ENCODE data around the gene PDLIM4. TPM values are rescaled to one million over a fixed set of nuclear protein-coding genes. Genes with fewer than 3 reads are reported as not detected.
A peak's percentile ranks its signal among the peaks of the same experiment; 100 is the strongest.

Gene PDLIM4
- total and polyA plus RNA-seq, 2 donors = 10.0 to 38.4 TPM

- Histone ChIP-seq H3K27me3 (ENCODE audit: control insufficient read depth in 2 of 2, insufficient read depth in 1 of 2, low read length in 1 of 2) (peaks cover 0 to 19% of the 10 kb centered on the region in 2 donors), H3K36me3 (ENCODE audit: control insufficient read depth in 2 of 2, insufficient read depth in 2 of 2, low read length in 1 of 2) (no peaks in the 10 kb centered on the region), H3K9me3 (ENCODE audit: control insufficient read depth in 2 of 2, insufficient read depth in 1 of 2, low read length in 1 of 2) (no peaks in the 10 kb centered on the region), H3K27ac (ENCODE audit: low read depth in 1 of 2, low read length in 1 of 2) (peak overlapping the region in 1 of 2 donors; percentile 30), H3K4me1 (ENCODE audit: control insufficient read depth in 2 of 2, insufficient read depth in 2 of 2, low read length in 2 of 2) (peaks cover 0 to 14% of the 10 kb centered on the region in 2 donors), H3K4me3 (ENCODE audit: low read length in 2 of 2) (no peak overlapping the region)
- no peak for DNase-seq (ENCODE audit: low read depth in 6 of 9, low spot score in 9 of 9)
- 77% methylated on average over 6 of the region's 6 CpGs for WGBS
Observed at GRCh38 chr5:132267931-132268768, 10.7 kb downstream of the PDLIM4 start.

GRCh38 chr5:132268769-132269551 is 11.5 kb downstream of the PDLIM4 start:
- Histone ChIP-seq H3K9me3 (ENCODE audit: control insufficient read depth in 2 of 2, insufficient read depth in 1 of 2, low read length in 1 of 2) (no peaks in the 10 kb centered on the region), H3K4me1 (ENCODE audit: control insufficient read depth in 2 of 2, insufficient read depth in 2 of 2, low read length in 2 of 2) (peaks cover 0 to 14% of the 10 kb centered on the region in 2 donors), H3K27ac (ENCODE audit: low read depth in 1 of 2, low read length in 1 of 2) (no peak overlapping the region), H3K36me3 (ENCODE audit: control insufficient read depth in 2 of 2, insufficient read depth in 2 of 2, low read length in 1 of 2) (no peaks in the 10 kb centered on the region), H3K27me3 (ENCODE audit: control insufficient read depth in 2 of 2, insufficient read depth in 1 of 2, low read length in 1 of 2) (peaks cover 0 to 19% of the 10 kb centered on the region in 2 donors), H3K4me3 (ENCODE audit: low read length in 2 of 2) (no peak overlapping the region)
- DNase-seq (ENCODE audit: low read depth in 6 of 9, low spot score in 9 of 9) = no peak
- 75% methylated on average over 8 of the region's 8 CpGs for WGBS

DNA sequence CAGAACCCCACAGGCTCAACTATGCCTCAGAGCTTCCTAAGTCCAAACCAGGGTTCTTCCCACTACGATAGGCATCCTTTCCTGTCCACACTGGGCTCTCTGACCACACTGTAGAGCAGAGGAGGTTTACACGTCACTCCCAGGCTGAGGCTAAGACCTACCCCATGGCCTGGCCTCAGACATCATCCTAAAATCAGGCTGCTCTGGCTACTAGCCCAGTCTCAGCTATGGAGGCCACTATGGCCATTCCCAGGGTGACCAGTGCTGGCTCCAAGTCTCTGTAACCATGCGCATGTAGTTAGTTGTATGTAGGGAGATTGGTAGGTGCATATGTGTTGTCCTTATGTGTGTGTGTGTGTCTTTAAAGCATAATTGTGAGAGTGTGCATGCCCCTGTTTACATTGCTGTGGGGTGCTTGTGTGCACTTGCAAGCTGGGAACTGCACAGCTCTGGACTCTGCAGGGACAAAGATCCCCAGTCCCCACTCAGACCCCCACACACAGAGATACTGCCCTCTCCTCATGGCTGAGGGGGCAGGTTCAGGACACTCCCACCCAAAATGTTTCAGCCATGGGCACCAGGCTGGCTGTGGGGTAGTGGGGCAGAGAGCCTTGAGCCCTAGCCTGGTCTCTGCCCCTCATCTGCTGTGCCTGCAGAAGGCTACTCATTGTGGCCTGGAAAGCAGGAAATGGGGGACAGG is 12.3 kb downstream of the PDLIM4 start:
- no peaks in the 10 kb centered on the region for H3K36me3 ChIP-seq (ENCODE audit: control insufficient read depth in 2 of 2, insufficient read depth in 2 of 2, low read length in 1 of 2)
- peaks cover 0 to 19% of the 10 kb centered on the region in 2 donors for H3K27me3 ChIP-seq (ENCODE audit: control insufficient read depth in 2 of 2, insufficient read depth in 1 of 2, low read length in 1 of 2)
- H3K9me3 ChIP-seq (ENCODE audit: control insufficient read depth in 2 of 2, insufficient read depth in 1 of 2, low read length in 1 of 2) = no peaks in the 10 kb centered on the region
- no peak for DNase-seq (ENCODE audit: low read depth in 6 of 9, low spot score in 9 of 9)
- peaks cover 0 to 14% of the 10 kb centered on the region in 2 donors for H3K4me1 ChIP-seq (ENCODE audit: control insufficient read depth in 2 of 2, insufficient read depth in 2 of 2, low read length in 2 of 2)
- H3K4me3 ChIP-seq (ENCODE audit: low read length in 2 of 2) = no peak overlapping the region
- WGBS = 96% methylated on average over 3 of the region's 3 CpGs
- no peak overlapping the region for H3K27ac ChIP-seq (ENCODE audit: low read depth in 1 of 2, low read length in 1 of 2)

DNA sequence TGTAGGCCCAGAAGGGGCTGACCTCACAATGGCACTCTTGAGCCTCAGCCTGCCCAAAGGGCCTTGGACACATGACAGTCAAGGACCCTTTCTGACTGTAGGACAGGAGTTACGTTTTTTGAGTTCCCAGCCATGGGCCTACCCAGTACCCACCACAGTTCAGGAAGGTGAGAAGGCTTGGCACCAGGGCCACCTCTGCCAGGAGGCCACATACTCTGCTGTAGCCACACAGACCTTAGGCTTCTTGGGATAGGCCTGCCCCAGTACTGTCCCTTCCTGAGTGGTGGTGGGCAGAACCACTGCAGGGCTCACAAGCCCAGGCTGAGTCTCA is 12.8 kb downstream of the PDLIM4 start:
- H3K4me1 ChIP-seq (ENCODE audit: control insufficient read depth in 2 of 2, insufficient read depth in 2 of 2, low read length in 2 of 2) = peaks cover 0 to 14% of the 10 kb centered on the region in 2 donors
- DNase-seq (ENCODE audit: low read depth in 6 of 9, low spot score in 9 of 9) = no peak
- H3K9me3 ChIP-seq (ENCODE audit: control insufficient read depth in 2 of 2, insufficient read depth in 1 of 2, low read length in 1 of 2) = no peaks in the 10 kb centered on the region
- WGBS = 97% methylated on average over 1 of the region's 1 CpG
- no peak overlapping the region for H3K4me3 ChIP-seq (ENCODE audit: low read length in 2 of 2)
- H3K36me3 ChIP-seq (ENCODE audit: control insufficient read depth in 2 of 2, insufficient read depth in 2 of 2, low read length in 1 of 2) = no peaks in the 10 kb centered on the region
- H3K27me3 ChIP-seq (ENCODE audit: control insufficient read depth in 2 of 2, insufficient read depth in 1 of 2, low read length in 1 of 2) = peaks cover 0 to 19% of the 10 kb centered on the region in 2 donors
- no peak overlapping the region for H3K27ac ChIP-seq (ENCODE audit: low read depth in 1 of 2, low read length in 1 of 2)

GRCh38 chr5:132270706-132271105 is 13.2 kb downstream of the PDLIM4 start:
- H3K27ac ChIP-seq (ENCODE audit: low read depth in 1 of 2, low read length in 1 of 2) = no peak overlapping the region
- no peak overlapping the region for H3K4me3 ChIP-seq (ENCODE audit: low read length in 2 of 2)
- H3K27me3 ChIP-seq (ENCODE audit: control insufficient read depth in 2 of 2, insufficient read depth in 1 of 2, low read length in 1 of 2) = peaks cover 0 to 19% of the 10 kb centered on the region in 2 donors
- H3K4me1 ChIP-seq (ENCODE audit: control insufficient read depth in 2 of 2, insufficient read depth in 2 of 2, low read length in 2 of 2) = peaks cover 0 to 14% of the 10 kb centered on the region in 2 donors
- no peak for DNase-seq (ENCODE audit: low read depth in 6 of 9, low spot score in 9 of 9)
- H3K9me3 ChIP-seq (ENCODE audit: control insufficient read depth in 2 of 2, insufficient read depth in 1 of 2, low read length in 1 of 2) = no peaks in the 10 kb centered on the region
- WGBS = 94% methylated on average over 6 of the region's 6 CpGs
- H3K36me3 ChIP-seq (ENCODE audit: control insufficient read depth in 2 of 2, insufficient read depth in 2 of 2, low read length in 1 of 2) = no peaks in the 10 kb centered on the region

DNA sequence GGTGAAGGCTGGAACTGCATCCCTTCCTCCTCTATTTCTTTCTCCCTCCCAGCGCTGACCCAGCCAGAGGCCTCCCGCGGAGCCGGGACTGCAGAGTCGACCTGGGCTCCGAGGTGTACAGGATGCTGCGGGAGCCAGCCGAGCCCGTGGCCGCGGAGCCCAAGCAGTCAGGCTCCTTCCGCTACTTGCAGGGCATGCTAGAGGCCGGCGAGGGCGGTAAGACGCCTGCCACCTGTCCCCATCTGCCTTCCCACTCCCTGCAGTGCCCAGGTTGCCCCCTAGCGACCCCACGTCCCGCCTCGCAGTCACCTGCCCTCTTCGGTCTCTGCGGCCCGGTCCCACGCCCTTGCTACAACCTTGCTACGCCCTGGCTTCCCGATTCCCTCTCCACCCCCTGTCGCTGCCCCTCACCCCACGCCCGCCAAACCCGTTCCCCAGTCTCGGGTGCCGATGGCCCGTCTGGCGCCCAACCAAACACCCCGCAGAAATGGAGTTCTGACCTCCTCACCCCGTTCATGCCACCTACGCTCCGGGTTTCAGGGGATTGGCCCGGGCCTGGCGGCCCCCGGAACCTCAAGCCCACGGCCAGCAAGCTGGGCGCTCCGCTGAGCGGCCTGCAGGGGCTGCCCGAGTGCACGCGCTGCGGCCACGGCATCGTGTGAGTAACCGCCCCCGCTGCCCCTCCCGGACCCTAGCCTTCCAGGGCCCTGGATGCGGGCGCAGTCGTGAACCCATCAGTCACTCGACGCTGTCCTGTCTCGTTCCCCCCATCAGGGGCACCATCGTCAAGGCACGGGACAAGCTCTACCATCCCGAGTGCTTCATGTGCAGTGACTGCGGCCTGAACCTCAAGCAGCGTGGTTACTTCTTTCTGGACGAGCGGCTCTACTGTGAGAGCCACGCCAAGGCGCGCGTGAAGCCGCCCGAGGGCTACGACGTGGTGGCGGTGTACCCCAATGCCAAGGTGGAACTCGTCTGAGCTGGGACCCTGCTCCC is 14.1 kb downstream of the PDLIM4 start:
- DNase-seq (ENCODE audit: low read depth in 6 of 9, low spot score in 9 of 9) = no peak
- Histone ChIP-seq H3K27me3 (ENCODE audit: control insufficient read depth in 2 of 2, insufficient read depth in 1 of 2, low read length in 1 of 2) (peaks cover 0 to 19% of the 10 kb centered on the region in 2 donors), H3K9me3 (ENCODE audit: control insufficient read depth in 2 of 2, insufficient read depth in 1 of 2, low read length in 1 of 2) (no peaks in the 10 kb centered on the region), H3K4me3 (ENCODE audit: low read length in 2 of 2) (no peak overlapping the region), H3K36me3 (ENCODE audit: control insufficient read depth in 2 of 2, insufficient read depth in 2 of 2, low read length in 1 of 2) (no peaks in the 10 kb centered on the region), H3K27ac (ENCODE audit: low read depth in 1 of 2, low read length in 1 of 2) (no peak overlapping the region), H3K4me1 (ENCODE audit: control insufficient read depth in 2 of 2, insufficient read depth in 2 of 2, low read length in 2 of 2) (peaks cover 0 to 14% of the 10 kb centered on the region in 2 donors)
- WGBS = 79% methylated on average over 77 of the region's 77 CpGs

DNA sequence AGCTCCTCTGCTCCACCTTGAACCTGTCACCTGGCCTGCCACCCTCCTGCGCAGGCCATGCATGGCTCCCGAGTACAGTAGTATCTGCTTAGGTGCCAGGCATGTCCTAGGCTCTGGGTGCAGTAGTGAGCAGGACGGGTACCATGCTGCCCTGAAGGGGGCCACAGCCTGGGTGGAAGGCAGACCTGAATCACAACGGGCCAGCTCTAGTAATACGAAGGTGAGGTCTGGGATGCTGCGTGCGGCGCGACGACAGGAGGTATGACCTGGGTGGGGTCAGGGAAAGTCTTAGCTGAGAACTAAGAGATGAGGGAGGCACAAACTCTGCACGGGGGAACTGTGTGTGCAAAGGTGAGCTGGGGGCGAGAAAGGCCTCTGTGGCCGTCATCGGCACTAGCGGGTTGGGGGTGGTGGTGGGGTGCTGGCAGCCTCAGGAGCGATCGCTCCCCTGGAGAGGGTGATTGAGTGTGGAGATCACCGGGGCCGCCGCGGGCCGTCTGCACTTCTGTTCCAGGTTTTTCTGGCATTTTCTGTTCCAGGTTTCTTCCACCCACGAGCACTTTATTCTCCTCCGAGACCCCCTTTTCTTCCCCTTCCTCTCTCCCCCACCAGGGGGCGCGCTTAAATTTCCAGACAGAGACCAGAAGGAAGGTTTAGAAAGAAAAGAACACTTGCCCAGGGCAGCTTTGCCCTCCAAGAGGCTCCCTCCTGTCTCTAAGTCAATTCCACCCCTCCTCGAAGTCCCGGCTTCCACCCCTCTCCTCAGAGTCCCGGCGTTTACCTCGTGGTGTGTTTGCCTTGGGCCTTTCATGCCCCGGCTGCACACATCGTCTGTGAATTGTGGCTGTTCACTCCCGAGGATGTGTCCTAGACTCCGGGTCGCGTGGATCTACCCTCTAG is 15.1 kb downstream of the PDLIM4 start:
- Histone ChIP-seq H3K36me3 (ENCODE audit: control insufficient read depth in 2 of 2, insufficient read depth in 2 of 2, low read length in 1 of 2) (no peaks in the 10 kb centered on the region), H3K27ac (ENCODE audit: low read depth in 1 of 2, low read length in 1 of 2) (no peak overlapping the region), H3K9me3 (ENCODE audit: control insufficient read depth in 2 of 2, insufficient read depth in 1 of 2, low read length in 1 of 2) (no peaks in the 10 kb centered on the region), H3K4me3 (ENCODE audit: low read length in 2 of 2) (no peak overlapping the region), H3K4me1 (ENCODE audit: control insufficient read depth in 2 of 2, insufficient read depth in 2 of 2, low read length in 2 of 2) (peaks cover 0 to 14% of the 10 kb centered on the region in 2 donors), H3K27me3 (ENCODE audit: control insufficient read depth in 2 of 2, insufficient read depth in 1 of 2, low read length in 1 of 2) (peaks cover 0 to 19% of the 10 kb centered on the region in 2 donors)
- WGBS = 60% methylated on average over 37 of the region's 37 CpGs
- DNase-seq (ENCODE audit: low read depth in 6 of 9, low spot score in 9 of 9) = peak in 5 of 9 donors; percentile 13 to 69 (median 49)

Measured in thymus (tissue), 11 donors.